Neutrophil (primary cell): ENCODE measurements around the gene ABI3.
"Not testable (repeated sequence)": the region's sequence is repeated elsewhere in the genome, so short reads cannot be mapped to it uniquely, and the experiment has no call there.

Experiments
- H3K27ac ChIP-seq: fragments of 200-600 bp; sonication (generic); 2 replicates; pipeline ENCODE4 v1.5.1; 2016; ENCODE audit warnings: mild to moderate bottlenecking, moderate library complexity
- H3K27me3 ChIP-seq: fragments of 200-600 bp; sonication (generic); 2 replicates; pipeline ENCODE4 v1.6.0; 2016; ENCODE audit warnings: mild to moderate bottlenecking
- H3K36me3 ChIP-seq: fragments of 200-600 bp; sonication (generic); 2 replicates; pipeline ENCODE4 v1.5.1; 2017
- H3K4me1 ChIP-seq, 2 experiments: fragments of 200-600 bp in 1 of 2; sonication (generic) in 1 of 2; 1 replicate in 1 of 2; 2 replicates in 1 of 2; pipeline versions ENCODE4 v1.5.1 to v1.6.1; 2013 to 2016; ENCODE audit warnings: low read depth in 1 of 2, low read length in 1 of 2, mild to moderate bottlenecking in 1 of 2, moderate library complexity in 1 of 2; ENCODE audit not compliant: control insufficient read depth in 1 of 2, insufficient read depth in 1 of 2
- H3K4me3 ChIP-seq, 2 experiments: fragments of 200-600 bp in 1 of 2; sonication (generic) in 1 of 2; 1 replicate in 1 of 2; 2 replicates in 1 of 2; pipeline ENCODE4 v1.5.1; 2013 to 2016; ENCODE audit warnings: low read depth in 1 of 2, low read length in 1 of 2, mild to moderate bottlenecking in 1 of 2, moderate library complexity in 1 of 2
- H3K9me3 ChIP-seq: fragments of 200-600 bp; sonication (generic); 2 replicates; pipeline ENCODE4 v1.5.1; 2016
- TF ChIP-seq, protein P1 (sequence below): fragments of 200-600 bp; sonication (generic); IDR thresholded peaks from 2 replicates; pipeline ENCODE4 v1.5.1; 2016; ENCODE audit warnings: antibody characterized with exemption

Gene ABI3

DNA sequence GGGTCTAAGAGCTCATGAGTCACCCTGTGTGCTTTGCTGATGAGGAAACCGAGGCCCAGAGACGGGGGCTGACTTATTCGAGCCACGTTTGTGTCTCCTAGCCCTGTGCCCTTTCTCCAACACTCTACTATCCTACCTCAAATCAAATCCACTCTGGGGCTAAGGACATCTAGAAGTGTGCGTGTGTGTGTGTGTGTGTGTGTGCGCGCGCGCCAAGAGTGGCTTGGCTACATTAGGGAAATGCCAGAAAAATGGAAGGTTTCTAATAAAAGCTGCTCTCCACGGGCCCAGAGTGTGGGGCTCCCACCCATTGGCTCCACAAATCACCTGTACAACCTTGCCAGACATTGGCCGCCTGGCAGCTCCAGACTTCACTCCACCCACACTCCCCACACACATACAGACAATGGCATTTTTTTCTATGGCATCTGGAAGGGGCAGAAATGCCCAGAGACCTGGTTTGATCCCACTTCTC is 50.3 kb downstream of the ABI3 start:
- Histone ChIP-seq H3K27ac (peak overlapping the region; percentile 87), H3K4me3 (peak overlapping the region; percentile 70 to 71)

DNA sequence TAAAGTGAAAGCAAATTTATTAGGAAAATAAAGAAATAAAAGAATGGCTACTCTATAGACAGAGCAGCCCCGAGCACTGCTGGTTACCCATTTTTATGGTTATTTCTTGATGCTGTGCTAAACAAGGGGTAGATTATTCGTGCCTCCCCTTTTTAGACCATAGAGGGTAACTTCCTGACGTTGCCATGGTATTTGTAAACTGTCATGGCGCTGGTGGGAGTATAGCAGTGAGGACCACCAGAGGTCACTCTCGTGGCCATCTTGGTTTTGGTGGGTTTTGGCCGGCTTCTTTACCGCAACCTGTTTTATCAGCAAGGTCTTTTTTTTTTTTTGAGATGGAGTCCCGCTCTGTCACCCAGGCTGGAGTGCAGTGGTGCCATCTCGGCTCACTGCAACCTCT is 51.0 kb downstream of the ABI3 start:
- peaks cover 17 to 27% of the 10 kb centered on the region in 2 experiments for H3K4me1 ChIP-seq
- H3K27me3 ChIP-seq, H3K9me3 ChIP-seq, H3K4me3 ChIP-seq, H3K27ac ChIP-seq, H3K36me3 ChIP-seq: not testable (repeated sequence)

More for the DNA sequence above, 50.3 kb downstream of the ABI3 start:
- Histone ChIP-seq H3K4me1 (peaks cover 17 to 29% of the 10 kb centered on the region in 2 experiments), H3K27me3 (no peaks in the 10 kb centered on the region), H3K36me3 (no peaks in the 10 kb centered on the region), H3K9me3 (no peaks in the 10 kb centered on the region)
- TF ChIP-seq, protein P1, sequence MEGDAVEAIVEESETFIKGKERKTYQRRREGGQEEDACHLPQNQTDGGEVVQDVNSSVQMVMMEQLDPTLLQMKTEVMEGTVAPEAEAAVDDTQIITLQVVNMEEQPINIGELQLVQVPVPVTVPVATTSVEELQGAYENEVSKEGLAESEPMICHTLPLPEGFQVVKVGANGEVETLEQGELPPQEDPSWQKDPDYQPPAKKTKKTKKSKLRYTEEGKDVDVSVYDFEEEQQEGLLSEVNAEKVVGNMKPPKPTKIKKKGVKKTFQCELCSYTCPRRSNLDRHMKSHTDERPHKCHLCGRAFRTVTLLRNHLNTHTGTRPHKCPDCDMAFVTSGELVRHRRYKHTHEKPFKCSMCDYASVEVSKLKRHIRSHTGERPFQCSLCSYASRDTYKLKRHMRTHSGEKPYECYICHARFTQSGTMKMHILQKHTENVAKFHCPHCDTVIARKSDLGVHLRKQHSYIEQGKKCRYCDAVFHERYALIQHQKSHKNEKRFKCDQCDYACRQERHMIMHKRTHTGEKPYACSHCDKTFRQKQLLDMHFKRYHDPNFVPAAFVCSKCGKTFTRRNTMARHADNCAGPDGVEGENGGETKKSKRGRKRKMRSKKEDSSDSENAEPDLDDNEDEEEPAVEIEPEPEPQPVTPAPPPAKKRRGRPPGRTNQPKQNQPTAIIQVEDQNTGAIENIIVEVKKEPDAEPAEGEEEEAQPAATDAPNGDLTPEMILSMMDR: no peak

DNA sequence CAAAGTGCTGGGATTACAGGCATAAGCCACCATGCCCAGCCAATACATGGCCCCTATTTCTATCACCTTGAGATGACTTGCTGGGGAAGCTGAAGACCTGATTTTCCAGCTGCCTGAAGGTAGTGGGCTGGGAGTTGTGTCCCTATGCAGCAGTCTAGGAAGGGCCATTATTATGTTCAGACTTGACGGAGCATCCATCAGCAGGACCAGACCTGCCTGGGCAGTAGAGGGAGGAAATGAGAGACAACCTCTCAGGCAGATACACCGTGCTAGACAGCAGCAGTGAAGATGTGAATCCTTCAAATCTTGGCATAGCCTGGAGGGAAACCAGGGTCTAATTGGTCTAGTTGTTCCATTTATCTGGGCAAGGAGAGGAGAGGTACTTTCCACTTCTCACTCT is 55.7 kb downstream of the ABI3 start:
- Histone ChIP-seq H3K27me3 (no peaks in the 10 kb centered on the region), H3K9me3 (no peaks in the 10 kb centered on the region), H3K4me1 (peaks cover 3% of the 10 kb centered on the region in 2 experiments), H3K27ac (no peak overlapping the region), H3K36me3 (no peaks in the 10 kb centered on the region), H3K4me3 (no peak overlapping the region)
- TF ChIP-seq, protein P1: no peak

DNA sequence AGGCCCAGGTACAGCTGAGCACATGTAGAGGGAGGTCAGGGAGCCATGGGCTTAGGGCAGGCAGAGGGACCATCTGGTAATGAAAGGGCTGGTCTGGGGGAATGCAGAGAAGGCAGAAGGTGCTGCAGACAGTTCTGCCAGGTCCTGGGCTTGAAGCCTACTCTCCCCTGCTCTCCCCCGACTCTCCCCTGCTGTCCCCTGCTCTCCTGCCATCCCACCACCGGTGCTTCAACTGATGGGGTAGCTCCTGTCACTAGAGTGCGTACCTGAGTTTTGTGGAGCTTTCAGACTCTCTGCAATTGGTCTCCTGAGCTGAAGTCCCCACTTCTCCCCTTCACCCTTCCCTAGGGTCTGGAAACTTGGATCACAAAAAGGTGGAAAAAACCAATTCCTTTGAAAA is 57.4 kb downstream of the ABI3 start:
- H3K4me3 ChIP-seq: no peak overlapping the region
- H3K36me3 ChIP-seq: no peaks in the 10 kb centered on the region
- TF ChIP-seq, protein P1: no peak
- H3K27ac ChIP-seq: no peak overlapping the region
- H3K9me3 ChIP-seq: no peaks in the 10 kb centered on the region
- H3K4me1 ChIP-seq: no peaks in the 10 kb centered on the region
- no peaks in the 10 kb centered on the region for H3K27me3 ChIP-seq

DNA sequence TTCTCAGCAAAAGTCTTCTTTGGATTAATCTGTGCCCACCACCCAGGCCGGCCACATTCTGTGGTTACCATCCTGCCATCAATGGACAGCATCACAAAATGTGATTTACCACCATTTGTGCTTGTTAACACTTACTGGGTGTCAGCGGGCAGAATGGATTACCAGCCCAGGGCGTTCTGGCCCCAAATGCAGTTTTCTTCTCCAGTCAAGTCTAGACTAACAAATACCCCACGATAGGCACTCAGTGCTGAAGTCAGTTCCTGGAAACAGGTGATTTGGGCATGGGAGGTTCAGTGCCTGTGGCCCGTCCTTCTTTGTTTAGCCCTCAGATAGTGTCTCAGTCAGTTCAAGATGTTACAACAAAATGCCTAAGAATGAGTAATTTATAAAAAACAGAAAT is 58.8 kb downstream of the ABI3 start:
- Histone ChIP-seq H3K4me3 (no peak overlapping the region), H3K9me3 (no peaks in the 10 kb centered on the region), H3K27ac (no peak overlapping the region), H3K27me3 (no peaks in the 10 kb centered on the region), H3K36me3 (no peaks in the 10 kb centered on the region), H3K4me1 (no peaks in the 10 kb centered on the region)
- TF ChIP-seq, protein P1: no peak
